Neural cell (in vitro differentiated cells): ENCODE data around the gene OR1A2.

Source experiments
- EZH2 ChIP-seq: fragments of 200-600, 300-800 bp; shearing (Covaris generic), sonication (generic); IDR thresholded peaks from 2 replicates; pipeline ENCODE4 v1.6.1; 2014; ENCODE audit warnings: antibody characterized with exemption, low read length, borderline replicate concordance, mild to moderate bottlenecking; ENCODE audit not compliant: insufficient read depth, poor library complexity, severe bottlenecking
- TF ChIP-seq, protein P1 (sequence below): fragments of 450-650 bp; IDR thresholded peaks from 2 replicates; pipeline ENCODE4 v1.5.1; 2014; ENCODE audit warnings: antibody characterized with exemption, mild to moderate bottlenecking, moderate library complexity; ENCODE audit not compliant: poor library complexity, severe bottlenecking

DNA sequence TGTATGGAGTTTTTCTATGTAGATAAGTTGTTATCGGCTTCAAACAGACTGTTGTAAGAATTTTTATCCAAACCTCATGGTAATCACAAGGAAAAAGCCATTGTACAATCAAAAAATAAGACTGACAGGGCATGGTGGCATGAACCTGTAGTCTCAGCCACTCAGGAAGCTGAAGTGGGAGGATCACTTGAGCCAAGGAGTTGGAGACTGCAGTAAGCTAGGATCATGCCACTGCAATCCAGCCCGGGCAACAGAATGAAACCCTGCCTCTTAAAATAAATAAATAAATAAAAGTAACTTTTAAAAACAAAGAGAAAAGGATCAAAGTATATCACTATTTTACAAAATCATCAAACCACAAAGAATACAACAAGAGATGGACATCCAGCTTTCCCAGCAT lies 24.5 kb downstream of the OR1A2 start:
- TF ChIP-seq, protein P1, sequence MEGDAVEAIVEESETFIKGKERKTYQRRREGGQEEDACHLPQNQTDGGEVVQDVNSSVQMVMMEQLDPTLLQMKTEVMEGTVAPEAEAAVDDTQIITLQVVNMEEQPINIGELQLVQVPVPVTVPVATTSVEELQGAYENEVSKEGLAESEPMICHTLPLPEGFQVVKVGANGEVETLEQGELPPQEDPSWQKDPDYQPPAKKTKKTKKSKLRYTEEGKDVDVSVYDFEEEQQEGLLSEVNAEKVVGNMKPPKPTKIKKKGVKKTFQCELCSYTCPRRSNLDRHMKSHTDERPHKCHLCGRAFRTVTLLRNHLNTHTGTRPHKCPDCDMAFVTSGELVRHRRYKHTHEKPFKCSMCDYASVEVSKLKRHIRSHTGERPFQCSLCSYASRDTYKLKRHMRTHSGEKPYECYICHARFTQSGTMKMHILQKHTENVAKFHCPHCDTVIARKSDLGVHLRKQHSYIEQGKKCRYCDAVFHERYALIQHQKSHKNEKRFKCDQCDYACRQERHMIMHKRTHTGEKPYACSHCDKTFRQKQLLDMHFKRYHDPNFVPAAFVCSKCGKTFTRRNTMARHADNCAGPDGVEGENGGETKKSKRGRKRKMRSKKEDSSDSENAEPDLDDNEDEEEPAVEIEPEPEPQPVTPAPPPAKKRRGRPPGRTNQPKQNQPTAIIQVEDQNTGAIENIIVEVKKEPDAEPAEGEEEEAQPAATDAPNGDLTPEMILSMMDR = no peak
- TF ChIP-seq EZH2 = no peak
